K562 (cell line): ENCODE data around the gene ZSWIM8. TPM values are rescaled to one million over a fixed set of nuclear protein-coding genes. Genes with fewer than 3 reads are reported as not detected.

Source experiments
- CBX1 ChIP-seq: sonication (generic); IDR thresholded peaks from 2 replicates; pipeline ENCODE4 v1.6.1; 2016; ENCODE audit warnings: antibody characterized with exemption, low read depth, mild to moderate bottlenecking
- CHD2 ChIP-seq: IDR thresholded peaks from 2 replicates; pipeline ENCODE4 v1.6.1; 2011; ENCODE audit warnings: low read depth, low read length
- FOXA1 ChIP-seq: fragments of 450-650 bp; IDR thresholded peaks from 2 replicates; pipeline ENCODE4 v1.6.1; 2016; ENCODE audit warnings: mild to moderate bottlenecking, borderline replicate concordance
- FOXK2 ChIP-seq, 2 experiments: fragments of 450-650 bp; IDR thresholded peaks in 1 of 2; conservative IDR thresholded peaks in 1 of 2; 2 replicates each; pipeline ENCODE4 v1.6.1; 2016; ENCODE audit warnings: low read depth in 2 of 2, mild to moderate bottlenecking in 1 of 2
- HNRNPLL ChIP-seq: fragments of 200-400 bp; formaldehyde crosslinking; IDR thresholded peaks from 2 replicates; pipeline ENCODE4 v1.6.1; 2017; ENCODE audit warnings: low read length, low read depth, mild to moderate bottlenecking; ENCODE audit not compliant: poor library complexity, severe bottlenecking
- POLR2H ChIP-seq: IDR thresholded peaks from 2 replicates; pipeline ENCODE4 v1.6.1; 2016; ENCODE audit warnings: missing genetic modification characterization, low read depth, mild to moderate bottlenecking, control low read depth, missing compliant biosample characterization, moderate library complexity
- SMARCE1 ChIP-seq: fragments of 450-650 bp; IDR thresholded peaks from 2 replicates; pipeline ENCODE4 v1.7.1; 2016; ENCODE audit warnings: mild to moderate bottlenecking
- ZEB2 ChIP-seq: fragments of 450-650 bp; IDR thresholded peaks from 2 replicates; pipeline ENCODE4 v1.6.1; 2016
- ZFP36 ChIP-seq: fragments of 150-350 bp; IDR thresholded peaks from 2 replicates; pipeline ENCODE4 v1.6.1; 2018; ENCODE audit warnings: low read length, low read depth; ENCODE audit not compliant: partially characterized antibody
- ZNF668 ChIP-seq: fragments of 250-450 bp; sonication (Bioruptor Pico); IDR thresholded peaks from 2 replicates; pipeline ENCODE4 v1.8.0; 2022; ENCODE audit warnings: mild to moderate bottlenecking, inconsistent platforms
- polyA plus RNA-seq, 8 experiments: library from polyadenylated mRNA; depleted of rRNA in 4 of 8; stranded (reverse) in 5 of 8; unstranded in 3 of 8; fragments of >200 nt; fragmentation: Nextera tagmentation in 2 of 8; fragmentation: Illumina TruSeq in 1 of 8; extraction: Ambion mirVana in 2 of 8; extraction: Trizol in 1 of 8; gene quantifications; 2 replicates each; pipeline versions ENCODE4 v1.2.1 to v1.2.3, GENCODE V29; 2011 to 2014; ENCODE audit warnings: inconsistent platforms in 1 of 8, missing spikeins in 1 of 8
- total RNA-seq, 7 experiments: library from RNA; depleted of rRNA in 6 of 7; stranded (reverse); fragments of >200 nt in 6 of 7; fragmentation: Illumina TruSeq in 2 of 7; extraction: Trizol in 2 of 7; gene quantifications; 2 replicates each; pipeline versions ENCODE4 v1.2.1 to v1.2.3, GENCODE V29; 2011 to 2021; ENCODE audit warnings: low replicate concordance in 1 of 7
- TF ChIP-seq, protein P1 (sequence below): fragments of 450-650 bp; formaldehyde crosslinking; conservative IDR thresholded peaks from 2 replicates; pipeline ENCODE4 v1.4.0; 2022; ENCODE audit warnings: mild to moderate bottlenecking, missing genetic modification characterization
- TF ChIP-seq, protein P2 (sequence below): IDR thresholded peaks from 2 replicates; pipeline ENCODE4 v1.6.1; 2011; ENCODE audit warnings: borderline replicate concordance, low read depth, mild to moderate bottlenecking, moderate library complexity, low read length; ENCODE audit not compliant: insufficient read depth, poor library complexity, severe bottlenecking
- TF ChIP-seq, protein P3 (sequence below): sonication (generic); formaldehyde crosslinking; IDR thresholded peaks from 2 replicates; pipeline ENCODE4 v1.8.1; 2023; ENCODE audit warnings: missing genetic modification reagents, mild to moderate bottlenecking, borderline replicate concordance
- TF ChIP-seq, protein P4 (sequence below): fragments of 450-650 bp; IDR thresholded peaks from 2 replicates; pipeline ENCODE4 v1.6.1; 2016; ENCODE audit warnings: antibody characterized with exemption
- TF ChIP-seq, protein P5 (sequence below): fragments of 250-450 bp; sonication (Bioruptor Pico); IDR thresholded peaks from 2 replicates; pipeline ENCODE4 v1.4.0; 2020; ENCODE audit warnings: mild to moderate bottlenecking, moderate library complexity

The ZSWIM8 gene
- total and polyA plus RNA-seq, 9 of the 15 experiments (the other 6 are each of a cell fraction or from before 2014, with no cell fraction given), result 5.6 to 47.8 (median 26.7) TPM

DNA sequence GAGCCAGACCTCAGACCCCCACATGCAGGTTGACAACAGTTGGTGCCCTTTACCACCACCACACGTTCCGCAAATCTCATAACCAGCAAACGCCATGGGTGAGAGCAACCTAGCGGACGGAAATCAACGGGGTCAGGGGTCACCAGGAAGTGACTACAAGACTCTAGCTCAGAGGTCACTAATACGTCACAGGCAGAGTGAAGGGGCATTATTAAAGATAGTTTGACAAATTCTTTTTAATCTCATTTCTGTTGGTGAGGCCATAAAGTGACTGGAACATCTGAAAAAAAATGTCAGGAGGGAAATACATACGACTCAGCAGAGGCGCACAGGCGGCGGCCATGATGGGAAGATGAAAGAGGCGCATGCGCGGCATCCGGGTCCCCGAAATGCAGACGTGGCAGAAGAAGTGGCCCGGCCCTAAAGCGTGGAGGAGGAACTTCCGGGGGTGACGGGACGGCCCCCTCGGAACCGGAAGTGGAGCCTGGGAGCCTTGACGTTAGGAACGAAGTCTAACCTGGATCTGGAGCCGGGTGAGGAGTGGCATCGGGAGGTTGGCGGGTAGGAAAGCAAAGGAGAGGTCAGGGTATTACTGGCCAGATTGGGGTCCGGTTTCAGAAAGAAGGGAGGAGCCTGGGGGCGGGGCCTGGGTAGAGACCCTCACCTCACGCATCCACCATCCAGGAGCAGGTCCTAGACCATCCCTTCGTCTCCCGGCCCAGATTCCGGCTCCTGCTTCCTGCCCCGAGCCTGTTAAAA is 41.3 kb upstream of the ZSWIM8 start, which contains the start of gene SEC24C (continued):
- no peak; the same call in 1 of the 2 replicates for TF ChIP-seq ZEB2
- TF ChIP-seq POLR2H, result peak; percentile 96
- no peak for TF ChIP-seq CHD2
- TF ChIP-seq, protein P1, sequence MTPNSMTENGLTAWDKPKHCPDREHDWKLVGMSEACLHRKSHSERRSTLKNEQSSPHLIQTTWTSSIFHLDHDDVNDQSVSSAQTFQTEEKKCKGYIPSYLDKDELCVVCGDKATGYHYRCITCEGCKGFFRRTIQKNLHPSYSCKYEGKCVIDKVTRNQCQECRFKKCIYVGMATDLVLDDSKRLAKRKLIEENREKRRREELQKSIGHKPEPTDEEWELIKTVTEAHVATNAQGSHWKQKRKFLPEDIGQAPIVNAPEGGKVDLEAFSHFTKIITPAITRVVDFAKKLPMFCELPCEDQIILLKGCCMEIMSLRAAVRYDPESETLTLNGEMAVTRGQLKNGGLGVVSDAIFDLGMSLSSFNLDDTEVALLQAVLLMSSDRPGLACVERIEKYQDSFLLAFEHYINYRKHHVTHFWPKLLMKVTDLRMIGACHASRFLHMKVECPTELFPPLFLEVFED (CRISPR knock-in tag), result peak; percentile 96
- TF ChIP-seq FOXA1, result no peak
- no peak for TF ChIP-seq ZFP36
- peak; percentile 61 for TF ChIP-seq SMARCE1
- peak; percentile 34 for TF ChIP-seq HNRNPLL
- TF ChIP-seq, protein P2, sequence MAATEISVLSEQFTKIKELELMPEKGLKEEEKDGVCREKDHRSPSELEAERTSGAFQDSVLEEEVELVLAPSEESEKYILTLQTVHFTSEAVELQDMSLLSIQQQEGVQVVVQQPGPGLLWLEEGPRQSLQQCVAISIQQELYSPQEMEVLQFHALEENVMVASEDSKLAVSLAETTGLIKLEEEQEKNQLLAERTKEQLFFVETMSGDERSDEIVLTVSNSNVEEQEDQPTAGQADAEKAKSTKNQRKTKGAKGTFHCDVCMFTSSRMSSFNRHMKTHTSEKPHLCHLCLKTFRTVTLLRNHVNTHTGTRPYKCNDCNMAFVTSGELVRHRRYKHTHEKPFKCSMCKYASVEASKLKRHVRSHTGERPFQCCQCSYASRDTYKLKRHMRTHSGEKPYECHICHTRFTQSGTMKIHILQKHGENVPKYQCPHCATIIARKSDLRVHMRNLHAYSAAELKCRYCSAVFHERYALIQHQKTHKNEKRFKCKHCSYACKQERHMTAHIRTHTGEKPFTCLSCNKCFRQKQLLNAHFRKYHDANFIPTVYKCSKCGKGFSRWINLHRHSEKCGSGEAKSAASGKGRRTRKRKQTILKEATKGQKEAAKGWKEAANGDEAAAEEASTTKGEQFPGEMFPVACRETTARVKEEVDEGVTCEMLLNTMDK, result no peak
- TF ChIP-seq, protein P3, sequence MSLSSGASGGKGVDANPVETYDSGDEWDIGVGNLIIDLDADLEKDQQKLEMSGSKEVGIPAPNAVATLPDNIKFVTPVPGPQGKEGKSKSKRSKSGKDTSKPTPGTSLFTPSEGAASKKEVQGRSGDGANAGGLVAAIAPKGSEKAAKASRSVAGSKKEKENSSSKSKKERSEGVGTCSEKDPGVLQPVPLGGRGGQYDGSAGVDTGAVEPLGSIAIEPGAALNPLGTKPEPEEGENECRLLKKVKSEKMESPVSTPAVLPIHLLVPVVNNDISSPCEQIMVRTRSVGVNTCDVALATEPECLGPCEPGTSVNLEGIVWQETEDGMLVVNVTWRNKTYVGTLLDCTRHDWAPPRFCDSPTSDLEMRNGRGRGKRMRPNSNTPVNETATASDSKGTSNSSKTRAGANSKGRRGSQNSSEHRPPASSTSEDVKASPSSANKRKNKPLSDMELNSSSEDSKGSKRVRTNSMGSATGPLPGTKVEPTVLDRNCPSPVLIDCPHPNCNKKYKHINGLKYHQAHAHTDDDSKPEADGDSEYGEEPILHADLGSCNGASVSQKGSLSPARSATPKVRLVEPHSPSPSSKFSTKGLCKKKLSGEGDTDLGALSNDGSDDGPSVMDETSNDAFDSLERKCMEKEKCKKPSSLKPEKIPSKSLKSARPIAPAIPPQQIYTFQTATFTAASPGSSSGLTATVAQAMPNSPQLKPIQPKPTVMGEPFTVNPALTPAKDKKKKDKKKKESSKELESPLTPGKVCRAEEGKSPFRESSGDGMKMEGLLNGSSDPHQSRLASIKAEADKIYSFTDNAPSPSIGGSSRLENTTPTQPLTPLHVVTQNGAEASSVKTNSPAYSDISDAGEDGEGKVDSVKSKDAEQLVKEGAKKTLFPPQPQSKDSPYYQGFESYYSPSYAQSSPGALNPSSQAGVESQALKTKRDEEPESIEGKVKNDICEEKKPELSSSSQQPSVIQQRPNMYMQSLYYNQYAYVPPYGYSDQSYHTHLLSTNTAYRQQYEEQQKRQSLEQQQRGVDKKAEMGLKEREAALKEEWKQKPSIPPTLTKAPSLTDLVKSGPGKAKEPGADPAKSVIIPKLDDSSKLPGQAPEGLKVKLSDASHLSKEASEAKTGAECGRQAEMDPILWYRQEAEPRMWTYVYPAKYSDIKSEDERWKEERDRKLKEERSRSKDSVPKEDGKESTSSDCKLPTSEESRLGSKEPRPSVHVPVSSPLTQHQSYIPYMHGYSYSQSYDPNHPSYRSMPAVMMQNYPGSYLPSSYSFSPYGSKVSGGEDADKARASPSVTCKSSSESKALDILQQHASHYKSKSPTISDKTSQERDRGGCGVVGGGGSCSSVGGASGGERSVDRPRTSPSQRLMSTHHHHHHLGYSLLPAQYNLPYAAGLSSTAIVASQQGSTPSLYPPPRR (CRISPR knock-in tag), result no peak
- TF ChIP-seq FOXK2 (conservative IDR thresholded peaks at IDR 0.05 in 1 of 2, IDR thresholded peaks at IDR 0.05 in 1 of 2; ENCODE audit: low read depth in 2 of 2), result peak; percentile 85 to 91; a peak in 3 of 4 replicates
- no peak for TF ChIP-seq CBX1
- TF ChIP-seq, protein P4, sequence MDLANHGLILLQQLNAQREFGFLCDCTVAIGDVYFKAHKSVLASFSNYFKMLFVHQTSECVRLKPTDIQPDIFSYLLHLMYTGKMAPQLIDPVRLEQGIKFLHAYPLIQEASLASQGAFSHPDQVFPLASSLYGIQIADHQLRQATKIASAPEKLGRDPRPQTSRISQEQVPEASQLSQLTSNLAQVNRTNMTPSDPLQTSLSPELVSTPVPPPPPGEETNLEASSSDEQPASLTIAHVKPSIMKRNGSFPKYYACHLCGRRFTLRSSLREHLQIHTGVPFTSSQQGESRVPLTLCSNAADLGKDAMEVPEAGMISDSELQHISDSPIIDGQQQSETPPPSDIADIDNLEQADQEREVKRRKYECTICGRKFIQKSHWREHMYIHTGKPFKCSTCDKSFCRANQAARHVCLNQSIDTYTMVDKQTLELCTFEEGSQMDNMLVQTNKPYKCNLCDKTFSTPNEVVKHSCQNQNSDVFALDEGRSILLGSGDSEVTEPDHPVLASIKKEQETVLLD, result peak; percentile 94
- TF ChIP-seq, protein P5, sequence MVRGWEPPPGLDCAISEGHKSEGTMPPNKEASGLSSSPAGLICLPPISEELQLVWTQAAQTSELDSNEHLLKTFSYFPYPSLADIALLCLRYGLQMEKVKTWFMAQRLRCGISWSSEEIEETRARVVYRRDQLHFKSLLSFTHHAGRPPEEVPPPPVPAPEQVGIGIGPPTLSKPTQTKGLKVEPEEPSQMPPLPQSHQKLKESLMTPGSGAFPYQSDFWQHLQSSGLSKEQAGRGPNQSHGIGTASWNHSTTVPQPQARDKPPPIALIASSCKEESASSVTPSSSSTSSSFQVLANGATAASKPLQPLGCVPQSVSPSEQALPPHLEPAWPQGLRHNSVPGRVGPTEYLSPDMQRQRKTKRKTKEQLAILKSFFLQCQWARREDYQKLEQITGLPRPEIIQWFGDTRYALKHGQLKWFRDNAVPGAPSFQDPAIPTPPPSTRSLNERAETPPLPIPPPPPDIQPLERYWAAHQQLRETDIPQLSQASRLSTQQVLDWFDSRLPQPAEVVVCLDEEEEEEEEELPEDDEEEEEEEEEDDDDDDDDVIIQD (CRISPR knock-in tag), result no peak
- no peak for TF ChIP-seq ZNF668 (CRISPR knock-in tag)
